ENCODE measurements around the gene BNIP3. TPM values are rescaled to one million over a fixed set of nuclear protein-coding genes. Genes with fewer than 3 reads are reported as not detected.
A peak's percentile ranks its signal among the peaks of the same experiment; 100 is the strongest.
"Not testable (repeated sequence)": the region's sequence is repeated elsewhere in the genome, so short reads cannot be mapped to it uniquely, and the experiment has no call there.

Gene BNIP3
- total RNA-seq, 1 donor from 2014 or later = 29.2 TPM

GRCh38 chr10:131994435-131994834 lies 12.7 kb upstream of the BNIP3 start:
- H3K27me3 Mint-ChIP-seq (ENCODE audit: unreplicated experiment) = no peaks in the 10 kb centered on the region

GRCh38 chr10:131993275-131993674 lies 11.6 kb upstream of the BNIP3 start:
- Mint-ChIP-seq H3K36me3 (ENCODE audit: unreplicated experiment) (no peaks in the 10 kb centered on the region), H3K9me3 (ENCODE audit: unreplicated experiment) (no peaks in the 10 kb centered on the region), H3K27ac (ENCODE audit: unreplicated experiment) (no peak overlapping the region), H3K27me3 (ENCODE audit: unreplicated experiment) (no peaks in the 10 kb centered on the region), H3K4me3 (ENCODE audit: unreplicated experiment) (no peak overlapping the region), H3K4me1 (ENCODE audit: unreplicated experiment) (peaks cover 17% of the 10 kb centered on the region)
- no peak for DNase-seq (ENCODE audit: extremely low spot score, unreplicated experiment)
- no peak for TF ChIP-seq CTCF (IDR thresholded peaks at IDR 0.05)

More at GRCh38 chr10:131994435-131994834, 12.7 kb upstream of the BNIP3 start:
- no peaks in the 10 kb centered on the region for H3K36me3 Mint-ChIP-seq (ENCODE audit: unreplicated experiment)
- TF ChIP-seq CTCF (IDR thresholded peaks at IDR 0.05) = no peak
- DNase-seq (ENCODE audit: extremely low spot score, unreplicated experiment) = no peak
- peaks cover 22% of the 10 kb centered on the region for H3K4me1 Mint-ChIP-seq (ENCODE audit: unreplicated experiment)
- H3K27ac Mint-ChIP-seq (ENCODE audit: unreplicated experiment) = no peak overlapping the region
- H3K4me3 Mint-ChIP-seq (ENCODE audit: unreplicated experiment) = no peak overlapping the region
- H3K9me3 Mint-ChIP-seq (ENCODE audit: unreplicated experiment) = no peaks in the 10 kb centered on the region

GRCh38 chr10:131991726-131992125 lies 10.0 kb upstream of the BNIP3 start:
- H3K4me1 Mint-ChIP-seq (ENCODE audit: unreplicated experiment) = peaks cover 2% of the 10 kb centered on the region
- no peak for DNase-seq (ENCODE audit: extremely low spot score, unreplicated experiment)
- H3K9me3 Mint-ChIP-seq (ENCODE audit: unreplicated experiment) = no peaks in the 10 kb centered on the region
- no peaks in the 10 kb centered on the region for H3K36me3 Mint-ChIP-seq (ENCODE audit: unreplicated experiment)
- H3K27ac Mint-ChIP-seq (ENCODE audit: unreplicated experiment) = no peak overlapping the region
- no peak overlapping the region for H3K4me3 Mint-ChIP-seq (ENCODE audit: unreplicated experiment)
- TF ChIP-seq CTCF (IDR thresholded peaks at IDR 0.05) = no peak
- H3K27me3 Mint-ChIP-seq (ENCODE audit: unreplicated experiment) = no peaks in the 10 kb centered on the region

- not testable (repeated sequence) for H3K4me3 Mint-ChIP-seq (ENCODE audit: unreplicated experiment); H3K27me3 Mint-ChIP-seq (ENCODE audit: unreplicated experiment); H3K4me1 Mint-ChIP-seq (ENCODE audit: unreplicated experiment); DNase-seq (ENCODE audit: extremely low spot score, unreplicated experiment); H3K36me3 Mint-ChIP-seq (ENCODE audit: unreplicated experiment); H3K27ac Mint-ChIP-seq (ENCODE audit: unreplicated experiment); H3K9me3 Mint-ChIP-seq (ENCODE audit: unreplicated experiment)
Observed at GRCh38 chr10:131987786-131988185, 6.1 kb upstream of the BNIP3 start.

- H3K4me1 Mint-ChIP-seq (ENCODE audit: unreplicated experiment); H3K4me3 Mint-ChIP-seq (ENCODE audit: unreplicated experiment); H3K9me3 Mint-ChIP-seq (ENCODE audit: unreplicated experiment); H3K27me3 Mint-ChIP-seq (ENCODE audit: unreplicated experiment); H3K27ac Mint-ChIP-seq (ENCODE audit: unreplicated experiment); H3K36me3 Mint-ChIP-seq (ENCODE audit: unreplicated experiment); DNase-seq (ENCODE audit: extremely low spot score, unreplicated experiment): not testable (repeated sequence)
Observed at GRCh38 chr10:131987301-131987700, 5.6 kb upstream of the BNIP3 start.

- DNase-seq (ENCODE audit: extremely low spot score, unreplicated experiment); H3K9me3 Mint-ChIP-seq (ENCODE audit: unreplicated experiment); H3K27me3 Mint-ChIP-seq (ENCODE audit: unreplicated experiment); H3K36me3 Mint-ChIP-seq (ENCODE audit: unreplicated experiment); H3K4me3 Mint-ChIP-seq (ENCODE audit: unreplicated experiment); H3K4me1 Mint-ChIP-seq (ENCODE audit: unreplicated experiment); H3K27ac Mint-ChIP-seq (ENCODE audit: unreplicated experiment): not testable (repeated sequence)
Observed at GRCh38 chr10:131986851-131987250, 5.1 kb upstream of the BNIP3 start.

- no peak for DNase-seq (ENCODE audit: extremely low spot score, unreplicated experiment)
- H3K9me3 Mint-ChIP-seq (ENCODE audit: unreplicated experiment) = no peaks in the 10 kb centered on the region
- H3K27me3 Mint-ChIP-seq (ENCODE audit: unreplicated experiment) = no peaks in the 10 kb centered on the region
- peaks cover 25% of the 10 kb centered on the region for H3K4me1 Mint-ChIP-seq (ENCODE audit: unreplicated experiment)
- H3K36me3 Mint-ChIP-seq (ENCODE audit: unreplicated experiment) = no peaks in the 10 kb centered on the region
- H3K4me3 Mint-ChIP-seq (ENCODE audit: unreplicated experiment) = peak overlapping the region; percentile 61
- no peak for TF ChIP-seq CTCF (IDR thresholded peaks at IDR 0.05)
- H3K27ac Mint-ChIP-seq (ENCODE audit: unreplicated experiment) = no peak overlapping the region
Observed at GRCh38 chr10:131983780-131984179, 2.1 kb upstream of the BNIP3 start.

Data from osteocyte (in vitro differentiated cells).